Activated CD4-positive, alpha-beta T cell treated with anti-CD3 and anti-CD28 coated beads, Interleukin-2, amount 50 U/mL, for 24 hours (primary cell): ENCODE data around the gene HPRT1.

ENCODE experiments used
- DNase-seq, 2 donors: peaks; one replicate each; pipeline ENCODE4 v3.0.0-alpha.2; 2020; ENCODE audit warnings: low read depth in 1 of 2, low spot score in 1 of 2

Gene HPRT1

DNA sequence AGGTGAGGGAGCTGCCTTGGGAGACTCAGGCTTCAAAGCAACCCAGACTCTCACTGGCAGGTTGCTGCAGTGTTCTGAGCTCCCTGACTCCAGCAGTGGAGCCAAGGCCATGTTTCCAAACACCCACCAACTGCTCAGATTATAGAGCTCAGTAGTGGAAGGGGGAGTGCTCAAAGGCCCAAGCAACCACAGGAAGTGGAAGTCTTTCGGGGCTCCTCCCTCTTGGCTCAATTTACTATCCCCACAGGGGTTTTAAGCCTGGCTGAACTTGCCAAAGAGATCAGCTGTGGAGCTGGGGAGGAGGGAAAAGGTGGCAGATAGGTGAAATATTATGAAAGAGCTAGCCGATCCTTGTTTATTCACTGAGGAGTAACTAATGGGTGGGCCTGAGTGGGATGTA is 82.5 kb downstream of the HPRT1 start:
- no peak for DNase-seq

DNA sequence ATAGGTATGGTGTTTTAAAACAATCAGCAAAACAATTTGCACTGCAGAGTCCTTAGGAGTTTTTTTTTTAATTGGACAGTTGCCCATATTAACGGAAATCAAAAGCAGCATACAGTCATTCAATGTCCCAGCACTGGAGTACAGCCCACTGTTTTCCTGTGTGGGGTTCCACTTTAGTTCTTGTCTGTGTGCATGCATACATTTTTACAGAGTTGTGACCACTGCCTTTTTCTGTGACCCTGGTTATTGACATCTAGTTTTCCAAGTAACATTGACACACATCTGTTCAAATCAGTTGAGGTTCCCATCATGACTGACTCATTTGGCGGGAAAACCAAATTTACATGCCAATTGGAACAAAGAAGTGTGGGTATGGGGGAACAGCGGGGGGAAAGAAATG is 83.3 kb downstream of the HPRT1 start:
- no peak for DNase-seq

DNA sequence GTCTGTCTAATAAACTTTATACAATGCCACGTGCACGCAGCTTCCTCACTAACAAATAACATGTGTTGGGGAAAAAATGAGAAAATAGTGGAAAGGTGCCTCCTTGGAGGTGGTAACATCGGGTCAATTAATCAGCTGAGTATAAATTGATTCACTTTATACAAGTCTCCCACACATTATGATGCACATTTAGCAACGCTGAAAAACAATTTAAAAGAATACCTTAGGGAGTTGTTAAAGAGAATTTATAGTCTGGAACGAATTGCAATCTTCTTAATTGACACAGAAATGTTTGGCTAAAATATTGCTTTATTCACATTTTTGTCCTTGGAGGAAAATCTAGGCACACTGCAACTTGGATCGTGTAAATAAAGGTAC is 84.2 kb downstream of the HPRT1 start:
- no peak for DNase-seq

DNA sequence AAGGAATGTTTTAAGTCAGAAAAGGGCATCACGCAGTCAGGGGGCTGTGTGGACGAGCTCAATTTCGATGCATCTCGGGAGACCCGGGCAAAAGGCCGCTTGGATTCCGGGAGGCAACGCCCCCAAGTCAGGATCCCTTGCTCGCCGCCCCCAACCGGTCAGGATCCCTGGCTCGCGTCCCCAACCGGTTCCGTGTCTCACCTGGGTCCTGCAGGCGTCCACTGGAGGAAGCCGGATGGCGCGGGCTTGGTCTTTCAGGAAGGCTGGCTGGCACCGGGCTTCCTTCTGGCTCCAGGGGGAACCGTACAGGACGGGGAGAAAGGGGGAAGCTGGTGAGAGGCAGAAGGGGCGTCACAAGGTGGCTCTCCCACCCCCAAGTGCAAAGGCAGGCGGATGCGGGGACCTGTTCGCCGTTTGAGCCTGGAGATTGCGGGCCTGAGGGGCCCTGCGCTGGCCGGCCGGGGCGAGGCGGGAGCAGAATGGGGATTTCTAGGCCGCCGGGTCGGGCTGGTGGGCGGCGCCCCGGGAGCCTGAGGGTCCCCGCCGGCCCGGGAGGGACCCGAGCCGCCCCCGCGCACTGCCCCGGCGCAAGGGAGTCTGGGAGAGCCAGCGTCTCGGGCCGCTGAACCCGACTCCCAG is 84.7 kb downstream of the HPRT1 start:
- no peak for DNase-seq

- DNase-seq = no peak
These were observed 85.5 kb downstream of the HPRT1 start for GRCh38 chrX:134545510-134545909.

- DNase-seq = no peak
These were observed 86.2 kb downstream of the HPRT1 start for GRCh38 chrX:134546187-134546586.

GRCh38 chrX:134547047-134547679 is 87.2 kb downstream of the HPRT1 start:
- DNase-seq = no peak

- DNase-seq = no peak
These were observed 88.6 kb downstream of the HPRT1 start for GRCh38 chrX:134548257-134549201.
